Activated effector memory CD4-positive, alpha-beta T cell treated with Interleukin-2 at 50 U/mL for 16 hours (primary cell): ENCODE measurements around the gene BSG.
"Not testable (repeated sequence)": the region's sequence is repeated elsewhere in the genome, so short reads cannot be mapped to it uniquely, and the experiment has no call there.

Experiments used
- DNase-seq: peaks from one replicate; pipeline ENCODE4 v3.0.0-alpha.2; 2020

Gene BSG

GRCh38 chr19:608155-609003 is 36.0 kb downstream of the BSG start:
- DNase-seq: no peak

GRCh38 chr19:609004-609346 is 36.6 kb downstream of the BSG start:
- no peak for DNase-seq

- DNase-seq: peak; percentile 40
Observed at GRCh38 chr19:610071-610800, 37.8 kb downstream of the BSG start.

- DNase-seq: peak; percentile 60
Observed at GRCh38 chr19:610801-611480, 38.5 kb downstream of the BSG start.

GRCh38 chr19:611481-611868 is 39.1 kb downstream of the BSG start:
- peak; percentile 34 for DNase-seq

- no peak for DNase-seq
Observed at GRCh38 chr19:612941-613340, 40.5 kb downstream of the BSG start.

GRCh38 chr19:613732-614567 is 41.6 kb downstream of the BSG start:
- no peak for DNase-seq

- no peak for DNase-seq
Observed at GRCh38 chr19:615619-616018, 43.2 kb downstream of the BSG start.

- no peak for DNase-seq
Observed at GRCh38 chr19:616062-616700, 43.8 kb downstream of the BSG start.

- no peak for DNase-seq
Observed at GRCh38 chr19:616747-617526, 44.5 kb downstream of the BSG start.

- DNase-seq: no peak
Observed at GRCh38 chr19:617551-618246, 45.3 kb downstream of the BSG start.

- DNase-seq: no peak
Observed at GRCh38 chr19:618247-618619, 45.8 kb downstream of the BSG start.

- DNase-seq: no peak
Observed at GRCh38 chr19:618674-619285, 46.4 kb downstream of the BSG start.

GRCh38 chr19:619286-620002 is 47.0 kb downstream of the BSG start:
- DNase-seq: no peak

- no peak for DNase-seq
Observed at GRCh38 chr19:620166-620862, 47.9 kb downstream of the BSG start.

- DNase-seq: not testable (repeated sequence)
Observed at GRCh38 chr19:621191-621590, 48.8 kb downstream of the BSG start.

- DNase-seq: no peak
Observed at GRCh38 chr19:621819-622218, 49.4 kb downstream of the BSG start.

- no peak for DNase-seq
Observed at GRCh38 chr19:622666-623065, 50.3 kb downstream of the BSG start.
